Measurements from ENCODE around the gene CIRBP. TPM values are rescaled to one million over a fixed set of nuclear protein-coding genes. Genes with fewer than 3 reads are reported as not detected.

The CIRBP gene
- total and polyA plus RNA-seq, 2 of the 13 experiments (the other 11 are each of a cell fraction or from before 2014, with no cell fraction given): 133 to 140 TPM

DNA sequence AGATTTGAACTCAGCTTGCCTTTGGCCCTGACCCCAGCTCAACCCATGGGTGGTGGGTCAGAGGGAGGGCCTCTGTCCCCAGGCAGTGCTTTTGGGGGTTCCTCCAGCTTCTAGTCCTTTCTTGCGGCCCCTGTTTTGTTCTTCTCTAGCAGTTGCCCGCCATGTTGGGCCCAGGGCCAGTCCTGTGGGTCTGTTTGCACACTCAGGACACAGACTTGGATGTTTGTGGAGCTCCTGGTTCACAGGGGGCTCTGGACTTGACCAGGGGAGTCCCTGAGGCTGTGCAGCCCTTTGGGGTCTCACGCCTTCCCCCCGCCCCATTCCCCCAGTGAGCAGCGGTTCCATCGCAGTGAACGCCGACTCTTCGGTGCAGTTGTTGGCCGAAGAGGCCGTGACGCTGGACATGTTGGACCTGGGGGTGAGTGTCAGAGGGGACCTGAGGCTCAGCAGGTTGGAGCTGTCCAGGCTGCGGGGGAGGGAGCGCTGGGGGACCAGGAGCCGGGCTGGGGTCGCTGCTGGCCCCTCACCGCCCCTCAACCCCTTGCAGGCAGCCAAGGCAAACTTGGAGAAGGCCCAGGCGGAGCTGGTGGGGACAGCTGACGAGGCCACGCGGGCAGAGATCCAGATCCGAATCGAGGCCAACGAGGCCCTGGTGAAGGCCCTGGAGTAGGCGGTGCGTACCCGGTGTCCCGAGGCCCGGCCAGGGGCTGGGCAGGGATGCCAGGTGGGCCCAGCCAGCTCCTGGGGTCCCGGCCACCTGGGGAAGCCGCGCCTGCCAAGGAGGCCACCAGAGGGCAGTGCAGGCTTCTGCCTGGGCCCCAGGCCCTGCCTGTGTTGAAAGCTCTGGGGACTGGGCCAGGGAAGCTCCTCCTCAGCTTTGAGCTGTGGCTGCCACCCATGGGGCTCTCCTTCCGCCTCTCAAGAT, 25.1 kb upstream of the CIRBP start (continued):
- TF ChIP-seq, protein P1, sequence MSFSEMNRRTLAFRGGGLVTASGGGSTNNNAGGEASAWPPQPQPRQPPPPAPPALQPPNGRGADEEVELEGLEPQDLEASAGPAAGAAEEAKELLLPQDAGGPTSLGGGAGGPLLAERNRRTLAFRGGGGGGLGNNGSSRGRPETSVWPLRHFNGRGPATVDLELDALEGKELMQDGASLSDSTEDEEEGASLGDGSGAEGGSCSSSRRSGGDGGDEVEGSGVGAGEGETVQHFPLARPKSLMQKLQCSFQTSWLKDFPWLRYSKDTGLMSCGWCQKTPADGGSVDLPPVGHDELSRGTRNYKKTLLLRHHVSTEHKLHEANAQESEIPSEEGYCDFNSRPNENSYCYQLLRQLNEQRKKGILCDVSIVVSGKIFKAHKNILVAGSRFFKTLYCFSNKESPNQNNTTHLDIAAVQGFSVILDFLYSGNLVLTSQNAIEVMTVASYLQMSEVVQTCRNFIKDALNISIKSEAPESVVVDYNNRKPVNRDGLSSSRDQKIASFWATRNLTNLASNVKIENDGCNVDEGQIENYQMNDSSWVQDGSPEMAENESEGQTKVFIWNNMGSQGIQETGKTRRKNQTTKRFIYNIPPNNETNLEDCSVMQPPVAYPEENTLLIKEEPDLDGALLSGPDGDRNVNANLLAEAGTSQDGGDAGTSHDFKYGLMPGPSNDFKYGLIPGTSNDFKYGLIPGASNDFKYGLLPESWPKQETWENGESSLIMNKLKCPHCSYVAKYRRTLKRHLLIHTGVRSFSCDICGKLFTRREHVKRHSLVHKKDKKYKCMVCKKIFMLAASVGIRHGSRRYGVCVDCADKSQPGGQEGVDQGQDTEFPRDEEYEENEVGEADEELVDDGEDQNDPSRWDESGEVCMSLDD (CRISPR knock-in tag; IDR thresholded peaks at IDR 0.05; ENCODE audit: borderline replicate concordance): no peak
- no peak for TF ChIP-seq YEATS4 (CRISPR knock-in tag; IDR thresholded peaks at IDR 0.05; ENCODE audit: borderline replicate concordance)
- no peak for TF ChIP-seq NR1H2 (CRISPR knock-in tag; IDR thresholded peaks at IDR 0.05; ENCODE audit: borderline replicate concordance, low read depth)
- TF ChIP-seq ZFX (CRISPR knock-in tag; IDR thresholded peaks at IDR 0.05; ENCODE audit: low read depth): peak; percentile 58; the same call in 1 of the 2 replicates
- TF ChIP-seq ZNF232 (CRISPR knock-in tag; IDR thresholded peaks at IDR 0.05; ENCODE audit: borderline replicate concordance): no peak
- TF ChIP-seq, protein P2, sequence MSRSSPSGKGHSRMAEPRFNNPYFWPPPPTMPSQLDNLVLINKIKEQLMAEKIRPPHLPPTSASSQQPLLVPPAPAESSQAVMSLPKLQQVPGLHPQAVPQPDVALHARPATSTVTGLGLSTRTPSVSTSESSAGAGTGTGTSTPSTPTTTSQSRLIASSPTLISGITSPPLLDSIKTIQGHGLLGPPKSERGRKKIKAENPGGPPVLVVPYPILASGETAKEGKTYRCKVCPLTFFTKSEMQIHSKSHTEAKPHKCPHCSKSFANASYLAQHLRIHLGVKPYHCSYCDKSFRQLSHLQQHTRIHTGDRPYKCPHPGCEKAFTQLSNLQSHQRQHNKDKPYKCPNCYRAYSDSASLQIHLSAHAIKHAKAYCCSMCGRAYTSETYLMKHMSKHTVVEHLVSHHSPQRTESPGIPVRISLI (CRISPR knock-in tag; IDR thresholded peaks at IDR 0.05; ENCODE audit: borderline replicate concordance): no peak
- TF ChIP-seq, protein P3, sequence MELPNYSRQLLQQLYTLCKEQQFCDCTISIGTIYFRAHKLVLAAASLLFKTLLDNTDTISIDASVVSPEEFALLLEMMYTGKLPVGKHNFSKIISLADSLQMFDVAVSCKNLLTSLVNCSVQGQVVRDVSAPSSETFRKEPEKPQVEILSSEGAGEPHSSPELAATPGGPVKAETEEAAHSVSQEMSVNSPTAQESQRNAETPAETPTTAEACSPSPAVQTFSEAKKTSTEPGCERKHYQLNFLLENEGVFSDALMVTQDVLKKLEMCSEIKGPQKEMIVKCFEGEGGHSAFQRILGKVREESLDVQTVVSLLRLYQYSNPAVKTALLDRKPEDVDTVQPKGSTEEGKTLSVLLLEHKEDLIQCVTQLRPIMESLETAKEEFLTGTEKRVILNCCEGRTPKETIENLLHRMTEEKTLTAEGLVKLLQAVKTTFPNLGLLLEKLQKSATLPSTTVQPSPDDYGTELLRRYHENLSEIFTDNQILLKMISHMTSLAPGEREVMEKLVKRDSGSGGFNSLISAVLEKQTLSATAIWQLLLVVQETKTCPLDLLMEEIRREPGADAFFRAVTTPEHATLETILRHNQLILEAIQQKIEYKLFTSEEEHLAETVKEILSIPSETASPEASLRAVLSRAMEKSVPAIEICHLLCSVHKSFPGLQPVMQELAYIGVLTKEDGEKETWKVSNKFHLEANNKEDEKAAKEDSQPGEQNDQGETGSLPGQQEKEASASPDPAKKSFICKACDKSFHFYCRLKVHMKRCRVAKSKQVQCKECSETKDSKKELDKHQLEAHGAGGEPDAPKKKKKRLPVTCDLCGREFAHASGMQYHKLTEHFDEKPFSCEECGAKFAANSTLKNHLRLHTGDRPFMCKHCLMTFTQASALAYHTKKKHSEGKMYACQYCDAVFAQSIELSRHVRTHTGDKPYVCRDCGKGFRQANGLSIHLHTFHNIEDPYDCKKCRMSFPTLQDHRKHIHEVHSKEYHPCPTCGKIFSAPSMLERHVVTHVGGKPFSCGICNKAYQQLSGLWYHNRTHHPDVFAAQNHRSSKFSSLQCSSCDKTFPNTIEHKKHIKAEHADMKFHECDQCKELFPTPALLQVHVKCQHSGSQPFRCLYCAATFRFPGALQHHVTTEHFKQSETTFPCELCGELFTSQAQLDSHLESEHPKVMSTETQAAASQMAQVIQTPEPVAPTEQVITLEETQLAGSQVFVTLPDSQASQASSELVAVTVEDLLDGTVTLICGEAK (IDR thresholded peaks at IDR 0.05): no peak
- TF ChIP-seq, protein P3 (CRISPR knock-in tag; IDR thresholded peaks at IDR 0.05): no peak
- TF ChIP-seq CENPT (CRISPR knock-in tag; IDR thresholded peaks at IDR 0.05; ENCODE audit: low read depth): no peak
- no peak for TF ChIP-seq ZNF253 (CRISPR knock-in tag; IDR thresholded peaks at IDR 0.05; ENCODE audit: borderline replicate concordance)
- TF ChIP-seq ZNF615 (CRISPR knock-in tag; IDR thresholded peaks at IDR 0.05; ENCODE audit: borderline replicate concordance): no peak
- peak; percentile 98 for TF ChIP-seq RAD21 (CRISPR knock-in tag; IDR thresholded peaks at IDR 0.05)
- TF ChIP-seq, protein P4, sequence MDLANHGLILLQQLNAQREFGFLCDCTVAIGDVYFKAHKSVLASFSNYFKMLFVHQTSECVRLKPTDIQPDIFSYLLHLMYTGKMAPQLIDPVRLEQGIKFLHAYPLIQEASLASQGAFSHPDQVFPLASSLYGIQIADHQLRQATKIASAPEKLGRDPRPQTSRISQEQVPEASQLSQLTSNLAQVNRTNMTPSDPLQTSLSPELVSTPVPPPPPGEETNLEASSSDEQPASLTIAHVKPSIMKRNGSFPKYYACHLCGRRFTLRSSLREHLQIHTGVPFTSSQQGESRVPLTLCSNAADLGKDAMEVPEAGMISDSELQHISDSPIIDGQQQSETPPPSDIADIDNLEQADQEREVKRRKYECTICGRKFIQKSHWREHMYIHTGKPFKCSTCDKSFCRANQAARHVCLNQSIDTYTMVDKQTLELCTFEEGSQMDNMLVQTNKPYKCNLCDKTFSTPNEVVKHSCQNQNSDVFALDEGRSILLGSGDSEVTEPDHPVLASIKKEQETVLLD (CRISPR knock-in tag; IDR thresholded peaks at IDR 0.05; ENCODE audit: low read depth): no peak

Measured in HepG2 (cell line).